ENCODE results near the gene ACTN3.

DNA sequence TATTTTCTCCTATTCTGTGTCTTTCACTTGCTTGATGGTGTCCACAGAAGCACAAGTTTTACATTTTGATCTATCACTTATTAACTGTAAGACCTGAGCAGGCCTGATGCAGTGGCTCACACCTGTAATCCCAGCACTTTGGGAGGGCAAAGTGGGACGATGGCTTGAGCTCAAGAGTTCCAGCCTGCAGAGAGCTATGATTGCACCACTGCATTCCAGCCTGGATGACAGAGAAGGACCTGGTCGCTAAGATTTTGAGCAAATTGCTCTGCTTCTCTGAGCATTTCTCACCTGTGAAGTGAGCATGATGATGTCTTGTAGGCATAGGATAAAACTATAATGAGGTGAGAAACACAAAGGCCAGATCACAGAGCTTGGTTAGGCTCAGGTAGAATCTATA is 39.4 kb downstream of the ACTN3 start:
- TF ChIP-seq EZH2phosphoT487 (IDR thresholded peaks at IDR 0.05; ENCODE audit: borderline replicate concordance, low read depth, low read length), result no peak
- TF ChIP-seq, protein P1, sequence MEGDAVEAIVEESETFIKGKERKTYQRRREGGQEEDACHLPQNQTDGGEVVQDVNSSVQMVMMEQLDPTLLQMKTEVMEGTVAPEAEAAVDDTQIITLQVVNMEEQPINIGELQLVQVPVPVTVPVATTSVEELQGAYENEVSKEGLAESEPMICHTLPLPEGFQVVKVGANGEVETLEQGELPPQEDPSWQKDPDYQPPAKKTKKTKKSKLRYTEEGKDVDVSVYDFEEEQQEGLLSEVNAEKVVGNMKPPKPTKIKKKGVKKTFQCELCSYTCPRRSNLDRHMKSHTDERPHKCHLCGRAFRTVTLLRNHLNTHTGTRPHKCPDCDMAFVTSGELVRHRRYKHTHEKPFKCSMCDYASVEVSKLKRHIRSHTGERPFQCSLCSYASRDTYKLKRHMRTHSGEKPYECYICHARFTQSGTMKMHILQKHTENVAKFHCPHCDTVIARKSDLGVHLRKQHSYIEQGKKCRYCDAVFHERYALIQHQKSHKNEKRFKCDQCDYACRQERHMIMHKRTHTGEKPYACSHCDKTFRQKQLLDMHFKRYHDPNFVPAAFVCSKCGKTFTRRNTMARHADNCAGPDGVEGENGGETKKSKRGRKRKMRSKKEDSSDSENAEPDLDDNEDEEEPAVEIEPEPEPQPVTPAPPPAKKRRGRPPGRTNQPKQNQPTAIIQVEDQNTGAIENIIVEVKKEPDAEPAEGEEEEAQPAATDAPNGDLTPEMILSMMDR (conservative IDR thresholded peaks at IDR 0.05; ENCODE audit: low read length), result no peak
